ENCODE results near the gene MMP20.

Gene MMP20

DNA sequence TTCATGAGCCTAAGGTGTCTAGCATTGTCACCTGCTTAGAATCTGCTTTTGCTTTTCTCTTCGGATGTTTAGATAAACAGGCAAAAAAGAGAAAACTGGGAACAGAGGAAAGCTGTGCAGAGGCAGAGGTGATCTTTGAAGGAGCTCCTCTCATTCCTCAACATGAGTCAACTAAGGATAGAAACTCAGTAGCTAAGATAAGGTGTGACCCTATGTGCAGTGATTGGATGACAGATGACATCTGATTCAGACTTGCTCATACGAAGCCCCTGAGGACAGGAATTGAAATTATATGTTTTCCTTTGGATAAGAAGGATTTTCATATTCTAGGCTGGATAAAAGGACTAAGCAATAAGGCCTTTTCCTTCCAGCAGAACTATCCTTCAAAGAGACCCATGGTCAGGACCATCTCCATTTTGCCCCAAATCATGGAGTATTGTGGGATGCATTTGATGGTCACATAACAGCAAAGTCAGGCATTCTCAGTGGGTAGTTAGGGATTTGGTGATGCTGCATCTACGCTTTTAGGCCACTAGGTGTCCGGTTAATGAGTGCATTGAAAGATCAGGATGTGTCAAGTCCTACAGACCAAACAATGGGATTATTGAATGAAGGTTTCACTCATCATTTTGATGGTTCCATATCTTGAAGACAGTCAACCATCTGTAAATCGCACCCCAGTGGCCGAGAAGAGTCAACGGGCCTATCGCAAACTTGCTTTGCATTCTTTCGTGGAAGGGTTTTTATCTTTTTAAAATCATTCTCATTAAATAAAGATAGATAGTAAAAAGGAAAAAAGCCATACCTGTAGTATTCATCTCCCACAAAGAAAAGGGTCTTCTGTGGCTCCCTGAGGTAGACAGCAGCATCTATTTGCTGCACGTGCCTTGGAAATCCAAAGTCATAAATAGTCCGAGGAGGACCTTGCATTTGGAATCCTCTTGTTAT, 32.2 kb downstream of the MMP20 start:
- DNase-seq (ENCODE audit: low read depth): no peak

DNA sequence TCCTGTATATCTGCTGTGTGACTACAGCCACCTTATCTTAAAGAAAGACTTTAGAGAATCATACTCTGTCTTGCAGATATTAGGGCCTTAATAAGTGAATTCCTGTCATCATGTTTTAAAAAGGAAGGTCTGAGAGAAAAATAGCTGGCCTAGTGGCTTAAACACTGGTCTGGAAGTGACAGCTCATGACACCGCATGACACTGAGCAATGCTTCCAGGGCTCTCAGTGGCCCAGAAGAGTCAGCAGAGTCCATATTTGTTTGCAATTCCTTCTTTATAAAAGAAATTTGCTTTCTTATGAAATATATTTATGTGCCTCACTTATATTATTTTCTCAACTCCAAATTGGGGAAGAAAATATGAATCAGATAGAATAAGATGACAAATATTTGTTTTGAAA, 33.0 kb downstream of the MMP20 start:
- no peak for DNase-seq (ENCODE audit: low read depth)

DNA sequence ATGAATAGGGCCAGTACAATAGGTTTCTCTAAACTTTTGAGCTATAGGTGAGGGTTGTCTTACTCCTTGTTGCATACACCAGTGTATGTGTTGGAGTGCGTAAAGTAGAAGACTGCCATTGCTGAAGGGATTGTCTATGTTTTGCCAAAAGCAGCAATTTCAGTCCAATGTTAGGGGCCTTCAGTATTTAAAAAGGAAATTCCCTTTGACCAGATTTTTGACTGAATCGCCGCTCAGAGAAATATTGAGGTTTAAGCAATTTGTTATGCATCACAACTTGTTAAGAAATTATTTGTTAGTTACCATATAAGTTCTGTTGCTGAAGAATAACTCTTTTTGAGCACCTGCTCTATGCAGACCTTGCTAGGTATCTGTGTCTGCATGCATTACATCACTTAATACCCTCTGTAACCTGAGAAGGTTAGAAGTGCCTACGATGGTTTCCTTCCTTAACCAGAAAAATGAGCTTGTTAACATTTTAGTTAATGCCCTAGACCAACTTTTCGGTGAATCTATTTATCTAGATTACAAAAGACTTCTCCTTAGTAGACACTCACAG, 33.9 kb downstream of the MMP20 start:
- no peak for DNase-seq (ENCODE audit: low read depth)

DNA sequence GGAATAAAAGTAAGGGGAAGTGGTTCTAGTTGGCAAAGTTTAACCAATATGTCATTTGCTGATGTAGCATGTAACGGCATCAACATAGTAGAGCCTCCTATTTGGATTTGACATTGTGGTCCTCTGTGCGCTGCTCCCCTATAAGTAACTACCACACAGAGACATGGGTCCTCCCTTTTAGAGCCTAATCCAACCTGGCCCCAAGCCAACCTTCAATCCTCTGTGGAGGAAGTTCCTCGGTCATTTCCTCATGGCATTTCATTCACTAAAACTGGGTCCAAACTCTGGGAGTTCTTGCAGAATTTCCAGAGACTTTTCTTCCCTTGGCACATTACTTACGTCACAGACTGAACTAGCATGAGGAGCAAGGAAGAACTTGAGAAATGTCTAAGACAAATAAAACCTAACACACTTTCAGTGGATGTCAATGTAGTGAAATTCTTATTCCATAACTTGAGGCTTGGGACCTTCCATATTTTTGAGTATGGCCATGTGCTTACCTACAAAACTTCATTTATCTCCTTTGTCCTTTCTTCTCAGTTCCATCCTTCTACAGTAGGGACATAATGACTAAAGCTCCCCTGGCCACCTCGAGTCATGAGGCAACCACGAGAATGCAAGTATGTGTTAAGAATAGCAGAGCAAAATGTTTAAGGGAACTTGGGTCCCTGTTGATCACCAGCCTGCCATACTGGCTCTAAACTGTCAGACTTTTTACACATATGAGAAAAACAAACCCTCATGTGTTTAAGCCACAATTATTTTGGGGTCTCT, 34.7 kb downstream of the MMP20 start:
- DNase-seq (ENCODE audit: low read depth): no peak

DNA sequence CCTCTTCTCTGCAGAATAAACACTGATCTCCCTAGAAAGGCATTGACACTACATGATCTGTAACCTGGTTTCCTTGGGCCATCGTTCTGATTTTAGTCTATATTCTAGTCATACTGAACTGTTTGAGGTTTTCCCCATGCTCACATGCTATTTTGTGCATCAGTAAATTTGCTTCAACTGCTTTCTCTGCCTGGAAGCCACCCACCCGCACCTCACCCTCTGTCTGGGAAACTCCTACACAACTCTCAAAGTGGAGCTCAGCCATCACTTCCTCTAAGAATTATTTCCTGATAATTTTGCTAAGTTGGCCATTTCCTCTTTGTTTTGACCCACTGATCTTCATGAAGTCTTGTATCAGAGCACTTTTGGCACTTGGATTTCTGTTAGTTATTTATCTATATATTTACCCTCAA, 36.1 kb downstream of the MMP20 start:
- DNase-seq (ENCODE audit: low read depth): no peak

DNA sequence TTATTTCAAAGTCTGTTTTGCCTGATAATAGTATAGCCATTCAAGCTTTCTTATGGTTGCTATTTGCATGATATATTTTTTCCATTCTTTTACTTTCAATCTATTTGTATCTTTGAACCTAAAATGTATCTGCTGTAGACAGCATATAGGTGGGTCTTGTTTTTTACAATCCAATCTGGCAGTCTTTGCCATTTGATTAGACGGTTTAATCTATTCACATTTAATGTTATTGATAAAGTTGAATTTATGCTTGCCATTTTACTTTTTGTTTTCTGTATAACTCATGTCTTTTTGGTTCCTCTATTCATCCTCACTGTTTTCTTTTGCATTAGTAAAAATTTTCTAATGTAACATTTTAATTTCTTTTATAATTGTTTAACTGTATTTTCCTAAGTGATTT, 37.4 kb downstream of the MMP20 start:
- DNase-seq (ENCODE audit: low read depth): no peak

DNA sequence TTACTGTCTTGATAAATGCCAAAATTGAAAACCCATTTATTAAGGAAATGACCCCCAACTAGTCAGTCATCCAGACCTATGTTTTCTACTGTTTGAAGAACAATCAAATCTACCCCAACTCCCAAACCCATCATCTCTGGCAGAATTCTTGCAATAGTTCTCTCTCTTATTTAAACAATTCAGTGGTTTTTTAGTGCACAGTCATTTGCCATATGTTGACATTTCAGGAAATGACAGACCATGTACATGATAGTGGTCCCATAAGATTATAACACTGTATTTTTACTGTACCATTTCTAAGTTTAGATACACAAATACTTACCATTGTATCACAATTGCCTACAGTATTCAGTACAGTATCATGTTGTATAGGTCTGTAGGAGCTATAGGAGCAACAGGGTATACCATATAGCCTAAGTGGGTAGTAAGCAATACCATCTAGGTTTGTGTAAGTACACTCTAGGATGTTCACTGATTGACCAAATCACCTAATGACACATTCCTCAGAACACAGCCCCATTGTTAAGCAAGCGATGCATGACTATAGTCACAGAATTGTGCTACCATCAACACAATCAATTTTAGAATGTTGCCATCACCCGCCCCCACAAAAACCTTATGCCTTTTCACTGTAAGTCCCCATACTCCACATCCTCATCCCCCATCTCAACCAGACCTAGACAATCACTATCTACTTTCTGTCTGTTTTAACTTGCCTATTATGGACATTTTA, 41.8 kb downstream of the MMP20 start:
- DNase-seq (ENCODE audit: low read depth): no peak

DNA sequence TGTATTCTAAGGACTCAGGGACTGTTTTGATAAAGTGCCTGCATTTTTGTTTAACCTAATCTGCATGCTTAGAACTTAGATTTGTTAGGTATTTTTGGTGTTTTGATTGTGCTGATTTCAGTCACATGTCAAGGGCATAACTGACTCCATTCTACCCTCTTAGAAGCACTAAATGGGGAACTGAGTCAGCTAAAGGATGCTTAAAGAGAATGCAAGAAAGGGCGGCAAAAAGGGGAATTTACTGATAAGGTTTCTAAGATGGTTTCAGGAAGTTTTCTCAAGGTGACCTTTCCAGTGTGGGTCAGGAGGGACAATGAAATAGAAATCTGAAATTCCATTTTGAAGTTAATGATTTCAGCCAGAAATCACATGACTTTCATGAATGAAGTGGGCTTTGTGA, 43.0 kb downstream of the MMP20 start:
- no peak for DNase-seq (ENCODE audit: low read depth)

DNA sequence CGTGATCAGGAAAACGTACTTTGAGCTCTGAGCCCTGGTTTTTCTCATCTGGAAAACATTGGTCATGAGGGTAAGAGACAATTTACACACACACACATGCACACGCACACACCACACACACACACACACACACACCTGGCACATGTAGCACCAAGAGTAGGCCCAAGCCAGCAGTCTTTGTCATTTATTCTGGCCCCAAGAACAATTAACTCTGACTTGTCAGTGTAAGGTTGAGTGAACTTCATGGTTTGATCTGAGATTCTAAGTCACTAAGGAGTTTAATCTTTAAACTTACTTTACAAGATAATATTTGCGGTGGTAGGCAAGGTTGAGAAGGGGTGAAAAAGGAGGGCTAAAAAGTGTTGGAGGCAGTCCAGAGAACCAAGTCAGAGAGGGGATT, 44.1 kb downstream of the MMP20 start:
- no peak for DNase-seq (ENCODE audit: low read depth)

DNA sequence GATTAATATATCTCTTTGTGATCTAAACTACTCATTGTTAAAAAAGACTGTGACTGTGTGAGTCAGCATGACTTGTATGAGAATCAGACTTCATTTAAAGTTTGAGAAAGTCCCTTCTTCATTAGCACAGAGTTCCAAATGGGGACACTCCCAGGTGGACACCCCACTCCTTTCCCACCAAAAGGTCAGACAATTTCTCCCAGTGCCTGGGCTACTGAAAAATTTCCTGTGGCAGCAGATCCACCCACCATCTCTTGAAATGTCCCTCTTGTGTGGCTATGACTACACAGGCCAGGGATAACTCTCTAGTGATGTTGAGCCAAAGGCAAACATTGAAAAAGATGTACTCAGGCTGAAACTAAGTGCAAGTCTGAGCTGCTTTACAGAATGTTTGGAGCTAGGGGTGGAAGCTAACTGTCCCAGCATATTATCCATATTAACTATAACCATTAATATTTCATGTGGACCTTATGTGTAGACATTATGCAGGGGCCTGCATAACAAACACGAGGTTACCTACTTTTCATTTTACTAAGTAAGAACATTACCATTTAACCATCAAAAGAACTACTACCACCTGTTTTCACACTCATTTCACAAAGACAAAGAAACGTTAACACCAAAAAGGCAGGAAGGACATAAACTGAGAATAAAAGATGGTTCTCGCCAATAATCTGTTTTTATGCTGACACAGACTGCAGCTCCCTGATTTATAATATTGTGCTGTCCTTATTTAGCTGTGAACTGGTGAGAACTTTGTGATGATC, 44.8 kb downstream of the MMP20 start:
- no peak for DNase-seq (ENCODE audit: low read depth)

DNA sequence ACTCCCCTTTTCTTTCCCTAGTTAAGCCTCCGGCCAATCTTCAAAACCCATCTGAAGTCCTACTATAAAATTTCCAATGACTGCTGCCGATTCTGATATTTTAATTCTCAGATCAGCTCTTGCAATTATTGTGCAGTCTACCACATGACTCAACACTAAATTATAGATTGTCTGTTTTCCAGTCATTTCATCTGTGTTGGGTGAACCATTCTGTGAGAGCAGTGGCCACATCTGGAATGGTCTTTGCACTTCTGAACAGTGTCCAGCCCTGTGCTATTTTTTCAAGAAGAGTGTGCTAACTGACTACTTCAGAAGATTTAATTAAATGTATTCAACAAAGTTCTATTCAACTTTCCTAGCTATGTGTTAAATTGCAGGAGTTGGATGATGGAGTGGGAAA, 47.4 kb downstream of the MMP20 start:
- DNase-seq (ENCODE audit: low read depth): no peak

DNA sequence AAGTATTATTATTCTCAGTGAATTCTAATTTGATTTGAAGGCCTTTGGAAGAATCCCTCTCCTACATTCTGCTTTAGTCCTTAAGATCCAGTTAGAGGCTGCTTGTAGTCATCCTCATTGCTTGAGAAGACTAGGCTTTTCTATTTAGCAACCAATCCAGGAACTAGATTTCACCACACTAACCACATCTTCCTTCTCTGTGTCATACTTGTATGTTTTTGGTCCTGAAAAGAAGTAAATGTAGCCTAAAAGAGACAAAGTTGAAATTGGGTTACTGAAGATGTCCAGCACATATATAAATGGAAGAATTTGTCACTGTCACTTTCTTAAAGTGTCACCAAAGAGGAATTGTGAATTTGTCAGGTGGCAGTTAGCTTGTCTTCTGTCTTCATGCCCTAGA, 48.0 kb downstream of the MMP20 start:
- no peak for DNase-seq (ENCODE audit: low read depth)

DNA sequence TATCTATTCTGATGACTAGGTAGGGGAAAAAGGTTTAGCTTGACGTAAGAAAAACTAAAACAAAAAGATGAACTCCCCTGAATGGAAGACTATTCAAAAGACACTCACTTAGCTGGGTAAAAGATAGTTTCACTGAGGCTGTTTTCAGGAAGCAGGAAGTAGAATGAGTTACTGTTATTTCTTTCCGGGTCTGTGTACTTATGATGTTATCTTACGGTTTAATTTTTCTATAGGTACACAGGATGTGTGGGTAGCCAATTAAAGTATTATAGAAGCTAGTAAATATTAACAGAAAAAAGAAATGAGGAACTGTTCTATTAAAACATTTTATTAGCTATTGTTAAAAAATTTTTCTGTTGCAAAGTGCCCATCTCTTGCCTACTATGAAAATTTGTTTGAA, 48.8 kb downstream of the MMP20 start:
- no peak for DNase-seq (ENCODE audit: low read depth)

DNA sequence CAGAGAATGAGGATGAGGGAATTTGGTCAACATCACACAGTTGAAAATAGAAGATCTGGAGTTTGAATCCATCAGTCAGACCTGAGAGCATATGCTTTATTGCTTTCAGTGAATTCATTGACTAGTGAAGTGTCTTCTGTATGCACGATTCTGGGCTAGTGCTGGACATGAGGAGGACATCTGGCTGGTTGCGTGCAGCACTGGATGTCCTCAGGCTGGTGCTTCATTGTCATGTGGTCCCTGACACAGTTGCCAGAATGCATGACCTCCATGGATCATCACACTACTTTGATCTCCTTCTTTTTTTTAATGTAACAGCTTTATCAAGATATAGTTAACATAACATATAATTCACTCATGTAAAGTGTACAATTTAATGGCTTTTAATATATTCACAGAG, 50.1 kb downstream of the MMP20 start:
- no peak for DNase-seq (ENCODE audit: low read depth)

DNA sequence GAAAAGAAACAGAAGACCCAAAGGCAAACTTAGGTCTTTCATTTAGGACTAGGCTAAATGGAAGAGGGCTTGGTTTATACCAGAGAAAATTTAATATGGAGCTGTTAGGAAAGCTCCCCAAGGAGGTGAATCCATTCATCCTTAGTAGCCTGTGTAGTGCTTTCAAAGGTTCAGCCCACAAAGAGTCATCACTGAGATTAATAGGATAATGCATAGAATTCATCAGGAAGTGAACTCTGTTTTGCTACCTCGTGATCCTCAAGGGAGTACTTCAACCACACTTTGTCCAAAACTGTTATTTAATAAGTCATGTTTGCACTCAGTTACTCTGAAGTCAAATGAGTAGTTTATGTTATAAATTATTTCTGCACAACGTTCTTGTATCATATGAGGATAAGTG, 51.3 kb downstream of the MMP20 start:
- DNase-seq (ENCODE audit: low read depth): no peak

DNA sequence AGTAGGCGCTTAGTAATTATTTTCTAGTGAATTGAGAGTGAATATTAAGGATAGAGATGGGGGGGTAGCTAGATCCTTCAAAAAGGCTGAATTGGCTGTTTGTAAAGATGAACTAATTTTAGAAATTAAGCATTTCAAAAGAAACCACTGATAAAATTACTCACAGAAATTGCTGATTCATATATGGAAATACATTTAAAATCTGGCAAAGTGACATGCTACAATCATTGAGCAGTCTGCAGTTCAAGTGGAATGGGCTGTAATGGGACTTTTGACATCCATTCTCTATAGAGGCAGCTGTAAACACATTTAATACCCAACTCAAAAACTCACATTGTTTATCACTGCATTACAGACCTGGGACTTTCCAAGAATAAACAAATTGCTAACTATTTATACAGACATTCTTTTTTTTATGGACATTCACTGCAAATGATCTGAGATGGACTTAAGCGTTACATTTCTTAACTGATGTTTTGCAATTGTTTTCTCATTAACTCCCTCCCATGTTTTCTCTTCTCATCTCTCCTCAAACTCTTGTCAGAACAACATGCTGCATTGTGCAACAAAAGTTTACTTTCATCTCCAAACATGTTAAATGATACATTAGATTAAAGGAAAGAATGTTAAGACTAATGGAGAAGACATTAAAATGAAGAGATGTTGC, 52.4 kb downstream of the MMP20 start:
- DNase-seq (ENCODE audit: low read depth): no peak

DNA sequence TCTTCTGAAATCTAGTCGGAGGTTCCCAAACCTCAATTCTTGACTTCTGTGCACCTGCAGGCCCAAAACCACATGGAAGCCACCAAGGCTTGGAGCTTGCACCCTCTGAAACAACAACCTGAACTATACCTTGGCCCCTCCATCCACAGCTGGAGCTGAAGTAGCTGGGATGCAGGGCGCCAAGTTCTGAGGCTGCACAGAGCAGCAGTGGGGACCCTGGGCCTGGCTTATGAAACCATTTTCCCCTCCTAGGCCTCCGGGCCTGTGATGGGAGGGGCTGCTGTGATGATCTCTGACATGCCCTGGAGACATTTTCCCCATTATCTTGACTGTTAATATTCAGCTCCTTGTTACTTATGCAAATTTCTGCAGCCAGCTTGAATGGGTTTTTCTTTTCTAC, 56.3 kb downstream of the MMP20 start:
- DNase-seq (ENCODE audit: low read depth): no peak

DNA sequence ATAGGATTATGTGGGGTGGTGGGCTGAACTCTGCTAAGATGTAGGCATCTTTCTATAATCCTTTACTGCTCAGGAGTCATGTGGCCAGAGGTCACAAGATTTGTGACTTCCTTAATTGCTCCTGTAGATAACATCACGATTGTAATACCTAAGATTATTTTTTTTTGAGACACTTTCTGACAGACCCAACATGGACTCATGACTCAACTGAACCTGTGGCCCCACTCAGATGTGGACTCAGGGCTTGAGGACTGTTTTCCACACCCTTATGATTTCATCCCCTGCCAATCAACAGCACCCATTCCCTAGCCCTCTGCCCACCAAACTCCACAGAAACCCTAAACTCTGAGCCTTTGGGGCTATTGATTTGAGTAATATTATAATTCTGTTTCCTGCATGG, 59.0 kb downstream of the MMP20 start:
- DNase-seq (ENCODE audit: low read depth): no peak

DNA sequence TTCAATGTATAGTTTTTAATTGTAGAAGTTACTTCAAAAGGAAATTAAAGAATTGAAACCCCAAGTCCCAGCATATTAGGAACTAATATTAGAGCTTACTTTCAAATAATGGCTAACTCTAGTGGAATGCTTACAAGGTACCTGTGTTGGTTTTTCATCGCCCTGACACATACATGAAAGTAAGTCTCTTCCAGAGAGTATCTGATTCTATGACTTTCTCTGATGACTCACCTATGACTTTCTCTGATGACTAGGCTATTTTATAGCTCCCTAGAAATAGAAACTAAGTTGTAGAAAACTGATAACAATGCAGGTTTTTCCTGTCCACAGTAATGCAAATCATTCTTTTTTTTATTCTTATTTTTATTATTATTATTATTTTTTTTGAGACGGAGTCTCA, 61.0 kb downstream of the MMP20 start:
- no peak for DNase-seq (ENCODE audit: low read depth)

DNA sequence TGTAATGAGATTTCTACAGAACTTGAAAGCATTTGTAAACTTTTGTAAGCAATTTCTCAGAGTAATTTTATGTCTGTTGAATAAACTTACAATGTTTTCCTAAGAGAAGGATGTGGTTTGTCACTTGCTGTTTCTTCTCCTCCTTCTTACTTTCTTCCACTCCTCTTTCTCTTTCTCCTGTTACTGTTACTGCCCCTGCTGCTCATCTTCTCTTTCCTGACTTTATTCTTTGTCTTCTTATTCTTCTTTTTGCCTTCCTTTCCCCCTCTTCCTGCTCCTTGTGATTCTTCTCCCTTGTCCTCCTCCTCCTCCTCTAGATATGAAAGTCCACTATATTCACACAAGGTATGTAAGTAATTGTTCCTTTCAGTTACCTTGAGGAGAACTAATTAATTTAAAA, 63.5 kb downstream of the MMP20 start:
- no peak for DNase-seq (ENCODE audit: low read depth)

DNA sequence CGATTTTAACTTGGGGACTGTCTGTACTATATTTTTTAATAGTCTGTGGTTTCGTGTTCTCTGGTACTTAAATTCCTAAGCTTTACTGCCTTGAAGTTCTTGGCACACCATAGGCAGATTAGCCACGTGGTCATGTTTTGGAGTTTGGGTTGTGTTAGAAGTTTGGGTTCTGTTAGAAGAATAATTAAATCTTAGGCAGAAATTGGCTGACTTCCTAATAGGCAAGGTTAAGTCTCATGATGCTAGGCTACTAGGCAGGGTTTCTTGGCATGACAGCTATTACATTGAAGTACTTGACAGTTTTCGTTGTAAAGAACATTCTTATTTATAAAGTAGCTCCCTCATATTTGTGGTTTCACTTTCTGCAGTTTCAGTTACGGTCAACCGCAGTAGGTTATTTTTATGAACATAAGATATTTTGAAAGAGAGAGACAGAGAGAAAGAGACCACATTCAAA, 64.5 kb downstream of the MMP20 start:
- DNase-seq (ENCODE audit: low read depth): no peak
